Frontal cortex (tissue), 4 donors: Measurements from ENCODE around the gene SNAPC1. TPM values are rescaled to one million over a fixed set of nuclear protein-coding genes. Genes with fewer than 3 reads are reported as not detected.
"Not testable (repeated sequence)": the region's sequence is repeated elsewhere in the genome, so short reads cannot be mapped to it uniquely, and the experiment has no call there.

ENCODE experiments used
- DNase-seq, 2 donors: peaks; one replicate each; pipeline ENCODE4 v3.0.0; 2012; ENCODE audit warnings: low spot score in 2 of 2
- FAIRE-seq: peaks from 2 replicates; lab custom pipeline; 2012; peaks lifted over from hg19 to GRCh38; lab: Jason Lieb, UNC
- total RNA-seq: library from RNA; depleted of rRNA; stranded (reverse); fragments of >200 nt; gene quantifications from one replicate; pipeline ENCODE4 v1.2.3, GENCODE V29; 2014
- donor health status: control.
- donor health status: control.
- donor health status: control.

SNAPC1 gene
- total RNA-seq, 1 donor from 2014 or later = 6.5 TPM

GRCh38 chr14:61749264-61749663, 13.0 kb upstream of the SNAPC1 start:
- DNase-seq = no peak
- no peak for FAIRE-seq

GRCh38 chr14:61749867-61750266, 12.4 kb upstream of the SNAPC1 start:
- DNase-seq = no peak
- FAIRE-seq = no peak

- peak; percentile 68 to 80 for DNase-seq
- FAIRE-seq = no peak
These were observed 11.3 kb upstream of the SNAPC1 start for GRCh38 chr14:61750708-61751474.

GRCh38 chr14:61751475-61751989, 10.7 kb upstream of the SNAPC1 start:
- DNase-seq (no peak), FAIRE-seq (no peak)

GRCh38 chr14:61752626-61753025, 9.6 kb upstream of the SNAPC1 start:
- FAIRE-seq (no peak), DNase-seq (no peak)

GRCh38 chr14:61753631-61754030, 8.6 kb upstream of the SNAPC1 start:
- FAIRE-seq (no peak), DNase-seq (no peak)

- DNase-seq (no peak), FAIRE-seq (no peak)
These were observed 7.4 kb upstream of the SNAPC1 start for GRCh38 chr14:61754627-61755381.

GRCh38 chr14:61755382-61755742, 6.9 kb upstream of the SNAPC1 start:
- not testable (repeated sequence) for DNase-seq

GRCh38 chr14:61756135-61756534, 6.1 kb upstream of the SNAPC1 start:
- no peak for FAIRE-seq
- DNase-seq = no peak

More at GRCh38 chr14:61755382-61755742, 6.9 kb upstream of the SNAPC1 start:
- FAIRE-seq = not testable (repeated sequence)

GRCh38 chr14:61759878-61760277, 2.3 kb upstream of the SNAPC1 start:
- DNase-seq (no peak), FAIRE-seq (no peak)

- no peak for FAIRE-seq
These were observed 663 bp upstream of the SNAPC1 start for GRCh38 chr14:61761557-61761956.

GRCh38 chr14:61764342-61765122, 2.3 kb downstream of the SNAPC1 start:
- DNase-seq (no peak), FAIRE-seq (no peak)

More at GRCh38 chr14:61761557-61761956, 663 bp upstream of the SNAPC1 start:
- no peak for DNase-seq

- FAIRE-seq (no peak), DNase-seq (no peak)
These were observed 3.2 kb downstream of the SNAPC1 start for GRCh38 chr14:61765225-61765943.

- FAIRE-seq (no peak), DNase-seq (no peak)
These were observed 3.9 kb downstream of the SNAPC1 start for GRCh38 chr14:61766151-61766550.

- DNase-seq (no peak), FAIRE-seq (no peak)
These were observed 6.0 kb downstream of the SNAPC1 start for GRCh38 chr14:61768240-61768639.

GRCh38 chr14:61769893-61770292, 7.7 kb downstream of the SNAPC1 start:
- FAIRE-seq (no peak), DNase-seq (no peak)

GRCh38 chr14:61774861-61775260, 12.6 kb downstream of the SNAPC1 start:
- no peak for DNase-seq
- FAIRE-seq = no peak

- DNase-seq (no peak), FAIRE-seq (no peak)
These were observed 17.9 kb downstream of the SNAPC1 start for GRCh38 chr14:61780125-61780524.

GRCh38 chr14:61797309-61797708, 35.1 kb downstream of the SNAPC1 start:
- FAIRE-seq = no peak
- no peak for DNase-seq
